Endodermal cell (in vitro differentiated cells): ENCODE data around the gene DNAH11. TPM values are rescaled to one million over a fixed set of nuclear protein-coding genes. Genes with fewer than 3 reads are reported as not detected.

Experiments
- DNase-seq: peaks from one replicate; pipeline ENCODE4 v3.0.0-alpha.2; 2017
- H3K27ac ChIP-seq: 2 replicates; pipeline ENCODE4 v1.5.1; 2013; ENCODE audit warnings: mild to moderate bottlenecking, low read depth, low read length, moderate library complexity
- H3K27me3 ChIP-seq: 2 replicates; pipeline ENCODE4 v1.6.1; 2013; ENCODE audit warnings: mild to moderate bottlenecking, low read length, moderate library complexity; ENCODE audit not compliant: insufficient read depth, control insufficient read depth, poor library complexity, severe bottlenecking
- H3K36me3 ChIP-seq: 2 replicates; pipeline ENCODE4 v1.7.0; 2013; ENCODE audit warnings: mild to moderate bottlenecking, low read length, moderate library complexity; ENCODE audit not compliant: control insufficient read depth, insufficient read depth
- H3K4me1 ChIP-seq: one replicate; pipeline ENCODE4 v1.7.0; 2013; ENCODE audit warnings: low read length; ENCODE audit not compliant: control insufficient read depth, insufficient read depth
- H3K4me3 ChIP-seq: 2 replicates; pipeline ENCODE4 v1.5.1; 2013; ENCODE audit warnings: mild to moderate bottlenecking, low read length, moderate library complexity
- H3K9ac ChIP-seq: 2 replicates; pipeline ENCODE4 v1.6.1; 2013; ENCODE audit warnings: mild to moderate bottlenecking, low read length, moderate library complexity; ENCODE audit not compliant: poor library complexity, severe bottlenecking; ENCODE audit errors: extremely low read depth
- H3K9me3 ChIP-seq: 2 replicates; pipeline ENCODE4 v1.6.1; 2013; ENCODE audit warnings: mild to moderate bottlenecking, low read length, moderate library complexity; ENCODE audit not compliant: control insufficient read depth
- H3K27ac Mint-ChIP-seq: 2 replicates; pipeline ENCODE4 v1.8.0; 2020; ENCODE audit warnings: mixed read lengths
- H3K27me3 Mint-ChIP-seq: 2 replicates; pipeline ENCODE4 v1.8.0; 2021; ENCODE audit warnings: mild to moderate bottlenecking, mixed read lengths; ENCODE audit not compliant: insufficient read depth
- H3K36me3 Mint-ChIP-seq: 2 replicates; pipeline ENCODE4 v1.8.0; 2020; ENCODE audit warnings: low read depth, mixed read lengths
- H3K4me1 Mint-ChIP-seq: 2 replicates; pipeline ENCODE4 v1.8.0; 2020; ENCODE audit warnings: mixed read lengths
- H3K4me3 Mint-ChIP-seq: 2 replicates; pipeline ENCODE4 v1.8.0; 2020; ENCODE audit warnings: mild to moderate bottlenecking, moderate library complexity, mixed read lengths
- H3K9me3 Mint-ChIP-seq: 2 replicates; pipeline ENCODE4 v1.8.0; 2020; ENCODE audit warnings: mild to moderate bottlenecking, mixed read lengths
- WGBS, 2 experiments: methylation state at CpG; one replicate each; pipeline versions ENCODE4 v1.1.5 to v1.1.7; 2013; ENCODE audit warnings: missing lambda C conversion rate in 2 of 2, mixed read lengths in 1 of 2; ENCODE audit not compliant: insufficient coverage in 1 of 2, insufficient read length in 1 of 2; 5-methylcytosine and 5-hydroxymethylcytosine counted together
- total RNA-seq, 2 donors: library from RNA; stranded (reverse); fragmentation: NEBNext Ultra II Directional in 1 of 2; extraction: Animal tissue kit (Norgen Biotek cat#: 25700) in 1 of 2; gene quantifications; 2 replicates in 1 of 2; 3 replicates in 1 of 2; pipeline ENCODE4 v1.2.1, GENCODE V29; 2021
- TF ChIP-seq, protein P1 (sequence below): fragments of 200-600 bp; sonication (generic); conservative IDR thresholded peaks from 2 replicates; pipeline ENCODE4 v1.5.0; 2021; ENCODE audit warnings: antibody characterized with exemption, mild to moderate bottlenecking

DNAH11 gene
- total RNA-seq, 2 donors from 2014 or later, result 0.80 to 0.99 TPM

DNA sequence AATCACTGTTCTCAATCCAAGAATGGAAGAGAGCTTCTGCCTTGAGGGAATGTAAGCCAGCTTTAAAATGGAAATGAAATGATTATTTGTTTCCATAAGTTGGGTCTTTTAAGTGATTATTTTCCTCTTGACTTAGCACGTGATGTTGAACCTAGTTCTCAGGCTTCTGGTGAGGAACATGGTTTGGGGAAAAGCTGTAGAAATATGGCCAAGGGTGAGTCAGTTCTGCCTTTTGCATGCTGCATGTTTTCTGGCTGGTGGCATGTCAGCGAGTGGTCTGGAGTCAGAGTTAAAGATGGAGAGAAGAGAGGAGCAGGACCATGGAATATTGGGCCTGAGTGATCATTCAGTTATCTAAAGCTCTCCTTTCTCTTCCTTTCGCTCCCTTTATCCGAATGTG lies 54.0 kb downstream of the DNAH11 start:
- H3K36me3 Mint-ChIP-seq, result no peaks in the 10 kb centered on the region
- H3K9me3 Mint-ChIP-seq, result peaks cover 8% of the 10 kb centered on the region
- H3K27ac ChIP-seq, result no peak overlapping the region
- peaks cover 6% of the 10 kb centered on the region for H3K9me3 ChIP-seq
- no peak overlapping the region for H3K4me3 ChIP-seq
- no peak for DNase-seq
- no peak overlapping the region for H3K9ac ChIP-seq
- peaks cover 2% of the 10 kb centered on the region for H3K27me3 Mint-ChIP-seq
- H3K4me3 Mint-ChIP-seq, result no peak overlapping the region
- no peak overlapping the region for H3K27ac Mint-ChIP-seq
- WGBS, 2 experiments, result 95 to 100% methylated on average over 2 to 3 of the region's 4 CpGs
- TF ChIP-seq, protein P1, sequence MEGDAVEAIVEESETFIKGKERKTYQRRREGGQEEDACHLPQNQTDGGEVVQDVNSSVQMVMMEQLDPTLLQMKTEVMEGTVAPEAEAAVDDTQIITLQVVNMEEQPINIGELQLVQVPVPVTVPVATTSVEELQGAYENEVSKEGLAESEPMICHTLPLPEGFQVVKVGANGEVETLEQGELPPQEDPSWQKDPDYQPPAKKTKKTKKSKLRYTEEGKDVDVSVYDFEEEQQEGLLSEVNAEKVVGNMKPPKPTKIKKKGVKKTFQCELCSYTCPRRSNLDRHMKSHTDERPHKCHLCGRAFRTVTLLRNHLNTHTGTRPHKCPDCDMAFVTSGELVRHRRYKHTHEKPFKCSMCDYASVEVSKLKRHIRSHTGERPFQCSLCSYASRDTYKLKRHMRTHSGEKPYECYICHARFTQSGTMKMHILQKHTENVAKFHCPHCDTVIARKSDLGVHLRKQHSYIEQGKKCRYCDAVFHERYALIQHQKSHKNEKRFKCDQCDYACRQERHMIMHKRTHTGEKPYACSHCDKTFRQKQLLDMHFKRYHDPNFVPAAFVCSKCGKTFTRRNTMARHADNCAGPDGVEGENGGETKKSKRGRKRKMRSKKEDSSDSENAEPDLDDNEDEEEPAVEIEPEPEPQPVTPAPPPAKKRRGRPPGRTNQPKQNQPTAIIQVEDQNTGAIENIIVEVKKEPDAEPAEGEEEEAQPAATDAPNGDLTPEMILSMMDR, result no peak
- H3K4me1 Mint-ChIP-seq, result no peaks in the 10 kb centered on the region
- no peaks in the 10 kb centered on the region for H3K27me3 ChIP-seq
- H3K4me1 ChIP-seq, result no peaks in the 10 kb centered on the region
- H3K36me3 ChIP-seq, result no peaks in the 10 kb centered on the region

DNA sequence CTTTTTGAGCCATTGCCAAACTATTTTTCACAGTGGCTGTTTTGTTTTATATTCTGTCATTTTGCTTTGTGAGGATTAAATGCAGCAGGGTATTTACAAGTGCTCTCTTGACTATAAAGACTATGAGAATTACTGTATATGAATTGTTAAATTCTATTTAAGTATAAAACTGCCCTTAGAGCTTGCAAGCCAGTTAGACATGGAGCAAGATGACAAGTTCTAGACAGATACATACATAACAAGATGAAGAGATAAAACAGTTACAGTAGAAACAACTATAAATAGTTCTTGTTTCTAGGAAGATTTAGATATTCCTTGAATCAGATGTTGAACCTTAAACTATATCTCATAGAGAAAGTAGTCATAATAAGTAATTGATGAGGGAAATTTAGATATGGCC lies 60.6 kb downstream of the DNAH11 start:
- no peaks in the 10 kb centered on the region for H3K36me3 ChIP-seq
- peaks cover 6% of the 10 kb centered on the region for H3K9me3 ChIP-seq
- no peak for DNase-seq
- TF ChIP-seq, protein P1, result no peak
- Mint-ChIP-seq H3K4me1 (no peaks in the 10 kb centered on the region), H3K36me3 (no peaks in the 10 kb centered on the region), H3K27me3 (peaks cover 3% of the 10 kb centered on the region), H3K27ac (no peak overlapping the region), H3K9me3 (peaks cover 8% of the 10 kb centered on the region), H3K4me3 (no peak overlapping the region)
- H3K27me3 ChIP-seq, result no peaks in the 10 kb centered on the region
- H3K4me3 ChIP-seq, result no peak overlapping the region
- H3K9ac ChIP-seq, result no peak overlapping the region
- H3K27ac ChIP-seq, result no peak overlapping the region
- H3K4me1 ChIP-seq, result no peaks in the 10 kb centered on the region

- Mint-ChIP-seq H3K27me3 (peaks cover 3% of the 10 kb centered on the region), H3K4me1 (no peaks in the 10 kb centered on the region), H3K4me3 (no peak overlapping the region)
These were observed 61.3 kb downstream of the DNAH11 start for GRCh38 chr7:21603972-21604749.

More at GRCh38 chr7:21603972-21604749, 61.3 kb downstream of the DNAH11 start:
- Histone ChIP-seq H3K4me1 (no peaks in the 10 kb centered on the region), H3K4me3 (no peak overlapping the region), H3K36me3 (no peaks in the 10 kb centered on the region), H3K9me3 (no peaks in the 10 kb centered on the region), H3K27me3 (no peaks in the 10 kb centered on the region), H3K27ac (no peak overlapping the region), H3K9ac (no peak overlapping the region)
- Mint-ChIP-seq H3K27ac (no peak overlapping the region), H3K36me3 (no peaks in the 10 kb centered on the region), H3K9me3 (peaks cover 2% of the 10 kb centered on the region)
- WGBS, 2 experiments, result 90 to 91% methylated on average over 3 to 5 of the region's 5 CpGs
- TF ChIP-seq, protein P1, result no peak
- DNase-seq, result no peak
